ENCODE data around the gene SLC43A2. TPM values are rescaled to one million over a fixed set of nuclear protein-coding genes. Genes with fewer than 3 reads are reported as not detected.

The SLC43A2 gene
- total and polyA plus RNA-seq, 2 donors (not counting 3 experiments of a cell fraction or from before 2014, with no cell fraction given), result 41.7 to 52.0 TPM

DNA sequence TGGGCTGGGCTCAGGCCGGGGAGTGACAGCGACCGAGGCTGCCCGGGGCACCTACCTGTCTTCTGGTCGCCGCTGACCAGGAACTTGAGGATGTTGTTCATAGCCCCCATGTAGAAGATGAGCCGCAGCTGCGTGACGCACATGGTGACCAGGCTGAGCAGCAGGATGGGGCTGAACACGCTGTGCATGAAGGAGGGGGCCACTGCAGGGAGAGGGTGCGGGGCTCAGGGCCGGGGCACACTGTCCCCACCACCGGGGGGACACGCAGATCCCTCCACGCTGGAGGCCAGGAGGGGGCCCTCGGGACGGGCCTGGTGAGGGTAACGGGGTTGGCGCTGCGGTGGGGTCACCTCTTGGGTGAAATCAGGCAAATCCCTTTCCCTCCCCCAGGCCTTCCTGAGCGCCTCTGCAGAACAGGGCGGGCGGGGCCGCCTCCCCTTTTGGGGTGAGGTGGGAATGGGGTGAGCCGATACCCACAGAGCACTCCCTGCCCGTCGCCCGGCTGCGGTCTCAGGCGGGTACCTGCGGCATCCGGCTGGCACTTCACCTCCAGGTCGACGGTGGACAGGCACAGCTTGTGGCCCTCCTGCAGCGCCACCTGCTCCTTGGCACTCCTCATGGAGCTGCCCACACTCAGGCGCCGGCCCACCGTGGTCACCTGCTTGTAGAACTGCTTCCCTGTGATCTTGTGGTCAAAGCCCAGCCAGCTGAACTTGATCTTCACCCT is 37.7 kb downstream of the SLC43A2 start:
- Histone ChIP-seq H3K9ac (replicated peaks; ENCODE audit: extremely low read depth, insufficient read depth, low read length) (peak overlapping the region; percentile 46), H3K9me1 (replicated peaks; ENCODE audit: control insufficient read depth, extremely low read depth, insufficient read depth, low read length) (no peaks in the 10 kb centered on the region), H4K20me1 (replicated peaks; ENCODE audit: control insufficient read depth, extremely low read depth, insufficient read depth, low read length) (no peaks in the 10 kb centered on the region), H3K79me2 (ENCODE audit: control insufficient read depth, insufficient read depth, low read length) (no peaks in the 10 kb centered on the region), H3K4me1 (ENCODE audit: control insufficient read depth, extremely low read depth, insufficient read depth, low read length) (peaks cover 18% of the 10 kb centered on the region), H2AFZ (ENCODE audit: low read depth, low read length) (no peak overlapping the region), H3K27ac (ENCODE audit: insufficient read depth, low read depth, low read length) (peak overlapping the region; percentile 73), H3K27me3 (ENCODE audit: control insufficient read depth in 2 of 2, insufficient read depth in 2 of 2, low read length in 2 of 2) (no peaks in the 10 kb centered on the region), H3K4me3 (replicated peaks in 1 of 3; ENCODE audit: insufficient read depth in 1 of 3, low read depth in 1 of 3, low read length in 3 of 3) (no peak overlapping the region), H3K4me2 (ENCODE audit: insufficient read depth, low read length) (no peak overlapping the region), H3K9me3 (replicated peaks; ENCODE audit: control insufficient read depth, insufficient read depth, low read length) (no peaks in the 10 kb centered on the region), H3K36me3 (ENCODE audit: control insufficient read depth in 2 of 2, extremely low read depth in 1 of 2, insufficient read depth in 2 of 2, low read length in 2 of 2) (peaks cover 3 to 6% of the 10 kb centered on the region in 2 experiments)
- no peak for TF ChIP-seq FOS (IDR thresholded peaks at IDR 0.05; ENCODE audit: borderline replicate concordance, insufficient read depth, low read length)
- TF ChIP-seq, protein P1, sequence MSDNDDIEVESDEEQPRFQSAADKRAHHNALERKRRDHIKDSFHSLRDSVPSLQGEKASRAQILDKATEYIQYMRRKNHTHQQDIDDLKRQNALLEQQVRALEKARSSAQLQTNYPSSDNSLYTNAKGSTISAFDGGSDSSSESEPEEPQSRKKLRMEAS (IDR thresholded peaks at IDR 0.05; ENCODE audit: insufficient read depth, insufficient read length), result no peak
- TF ChIP-seq POLR2AphosphoS5 (IDR thresholded peaks at IDR 0.05; ENCODE audit: insufficient read depth, low read depth, low read length), result no peak
- no peak for TF ChIP-seq EZH2 (IDR thresholded peaks at IDR 0.05; ENCODE audit: borderline replicate concordance, low read depth, low read length, severe bottlenecking)
- TF ChIP-seq GATA2 (IDR thresholded peaks at IDR 0.05; ENCODE audit: insufficient read depth, insufficient read length, low read depth, low read length), result no peak
- TF ChIP-seq MYC (IDR thresholded peaks at IDR 0.05; ENCODE audit: low read depth, low read length), result no peak
- TF ChIP-seq, protein P2, sequence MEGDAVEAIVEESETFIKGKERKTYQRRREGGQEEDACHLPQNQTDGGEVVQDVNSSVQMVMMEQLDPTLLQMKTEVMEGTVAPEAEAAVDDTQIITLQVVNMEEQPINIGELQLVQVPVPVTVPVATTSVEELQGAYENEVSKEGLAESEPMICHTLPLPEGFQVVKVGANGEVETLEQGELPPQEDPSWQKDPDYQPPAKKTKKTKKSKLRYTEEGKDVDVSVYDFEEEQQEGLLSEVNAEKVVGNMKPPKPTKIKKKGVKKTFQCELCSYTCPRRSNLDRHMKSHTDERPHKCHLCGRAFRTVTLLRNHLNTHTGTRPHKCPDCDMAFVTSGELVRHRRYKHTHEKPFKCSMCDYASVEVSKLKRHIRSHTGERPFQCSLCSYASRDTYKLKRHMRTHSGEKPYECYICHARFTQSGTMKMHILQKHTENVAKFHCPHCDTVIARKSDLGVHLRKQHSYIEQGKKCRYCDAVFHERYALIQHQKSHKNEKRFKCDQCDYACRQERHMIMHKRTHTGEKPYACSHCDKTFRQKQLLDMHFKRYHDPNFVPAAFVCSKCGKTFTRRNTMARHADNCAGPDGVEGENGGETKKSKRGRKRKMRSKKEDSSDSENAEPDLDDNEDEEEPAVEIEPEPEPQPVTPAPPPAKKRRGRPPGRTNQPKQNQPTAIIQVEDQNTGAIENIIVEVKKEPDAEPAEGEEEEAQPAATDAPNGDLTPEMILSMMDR (IDR thresholded peaks at IDR 0.05; ENCODE audit: extremely low read depth in 1 of 2, insufficient read depth in 1 of 2, low read depth in 1 of 2, low read length in 2 of 2), result no peak
- TF ChIP-seq JUN (IDR thresholded peaks at IDR 0.05; ENCODE audit: borderline replicate concordance, insufficient read depth, insufficient read length, low read depth), result no peak
- FAIRE-seq, result no peak
- TSS peak; percentile 37 for BruUV-seq (replicated peaks)
- POLR2A ChIA-PET, result no interaction called here
- CTCF ChIA-PET, result interaction anchor here (1.0 to 2.3 kb wide), 6 partner anchors 17 to 58 kb away, joined by 3 to 17 read pairs (median 9); partner anchors contain the start of gene SCARF1
- intact Hi-C loops (cut with micrococcal nuclease) (loop anchor here (1.0 to 2.0 kb wide), 3 partner anchors 17 to 38 kb away; no protein-coding TSS in a partner anchor), dilution Hi-C loops (cut with MboI; ENCODE audit: extremely low pct_ligation_motif_present, low sequenced_read_pairs) (no loop called here)
- DNase-seq (ENCODE audit: low read depth, low spot score), result no peak

Measured in endothelial cell of umbilical vein (primary cell).